Stimulated activated CD8-positive, alpha-beta memory T cell treated with anti-CD3 and anti-CD28 coated beads, Interleukin-7, amount 100 ng/mL, for 1 hour (primary cell): ENCODE measurements around the gene GABRB2.
"Not testable (repeated sequence)": the region's sequence is repeated elsewhere in the genome, so short reads cannot be mapped to it uniquely, and the experiment has no call there.

ENCODE experiments used
- DNase-seq, 2 donors: peaks; one replicate each; pipeline ENCODE4 v3.0.0-alpha.2; 2020; ENCODE audit warnings: low read depth in 2 of 2

The GABRB2 gene

GRCh38 chr5:161299053-161299452 is 247.5 kb downstream of the GABRB2 start:
- DNase-seq: no peak

GRCh38 chr5:161297388-161297787 is 249.1 kb downstream of the GABRB2 start:
- not testable (repeated sequence) for DNase-seq

GRCh38 chr5:161295721-161296250 is 250.7 kb downstream of the GABRB2 start:
- DNase-seq: no peak

- DNase-seq: no peak
These were observed 258.5 kb downstream of the GABRB2 start for GRCh38 chr5:161288071-161288470.

- no peak for DNase-seq
These were observed 259.1 kb downstream of the GABRB2 start for GRCh38 chr5:161287436-161287835.

- no peak for DNase-seq
These were observed 260.4 kb downstream of the GABRB2 start for GRCh38 chr5:161286066-161286655.

GRCh38 chr5:161284445-161284844 is 262.1 kb downstream of the GABRB2 start:
- no peak for DNase-seq

- no peak for DNase-seq
These were observed 263.2 kb downstream of the GABRB2 start for GRCh38 chr5:161283296-161283695.

- no peak for DNase-seq
These were observed 267.5 kb downstream of the GABRB2 start for GRCh38 chr5:161278739-161279660.

- no peak for DNase-seq
These were observed 269.5 kb downstream of the GABRB2 start for GRCh38 chr5:161277011-161277410.

GRCh38 chr5:161274951-161275350 is 271.6 kb downstream of the GABRB2 start:
- no peak for DNase-seq

GRCh38 chr5:161273410-161273809 is 273.1 kb downstream of the GABRB2 start:
- DNase-seq: no peak

GRCh38 chr5:161271816-161272215 is 274.7 kb downstream of the GABRB2 start:
- no peak for DNase-seq

- DNase-seq: no peak
These were observed 277.4 kb downstream of the GABRB2 start for GRCh38 chr5:161269125-161269524.

- DNase-seq: no peak
These were observed 279.6 kb downstream of the GABRB2 start for GRCh38 chr5:161266954-161267353.

GRCh38 chr5:161265006-161265405 is 281.5 kb downstream of the GABRB2 start:
- DNase-seq: no peak

GRCh38 chr5:161263191-161263590 is 283.3 kb downstream of the GABRB2 start:
- DNase-seq: no peak

GRCh38 chr5:161261668-161262323 is 284.7 kb downstream of the GABRB2 start:
- DNase-seq: no peak

- DNase-seq: no peak
These were observed 288.1 kb downstream of the GABRB2 start for GRCh38 chr5:161258438-161258837.

- DNase-seq: no peak
These were observed 289.6 kb downstream of the GABRB2 start for GRCh38 chr5:161256957-161257356.

GRCh38 chr5:161252955-161253354 is 293.6 kb downstream of the GABRB2 start:
- DNase-seq: not testable (repeated sequence)

GRCh38 chr5:161246749-161247148 is 299.8 kb downstream of the GABRB2 start:
- no peak for DNase-seq
